Measurements from ENCODE around the gene NETO1. TPM values are rescaled to one million over a fixed set of nuclear protein-coding genes. Genes with fewer than 3 reads are reported as not detected.

The NETO1 gene
- total and polyA plus RNA-seq, 2 of the 13 experiments (the other 11 are each of a cell fraction or from before 2014, with no cell fraction given): not detected

DNA sequence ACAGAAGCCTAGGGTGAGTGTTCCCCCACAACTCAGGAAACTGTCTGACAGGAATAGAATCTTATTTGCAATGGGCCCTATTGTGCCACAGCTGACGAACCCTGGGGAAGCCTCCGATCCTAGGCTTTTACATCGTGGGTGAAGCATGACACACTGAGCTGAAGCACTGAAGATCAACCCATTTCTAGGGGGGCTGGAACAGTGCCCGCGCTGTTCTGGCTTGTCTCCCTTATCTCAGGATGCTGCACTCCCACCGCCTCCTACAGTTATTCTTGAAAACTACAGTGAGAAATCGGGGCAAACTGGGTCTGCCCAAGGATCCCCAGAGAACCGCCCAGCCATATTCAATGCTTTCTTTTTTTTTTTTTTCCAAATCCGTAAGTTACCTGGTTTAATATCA lies 41.1 kb downstream of the NETO1 start:
- in situ Hi-C loops (cut with HindIII; ENCODE audit: extremely low pct_ligation_motif_present, low pct_unique_long_range_greater_than_20kb): no loop called here
- TF ChIP-seq NR2F1 (CRISPR knock-in tag; IDR thresholded peaks at IDR 0.05): no peak
- no peak for TF ChIP-seq EED (CRISPR knock-in tag; IDR thresholded peaks at IDR 0.05)
- no peak for TF ChIP-seq ZNF362 (CRISPR knock-in tag; IDR thresholded peaks at IDR 0.05; ENCODE audit: borderline replicate concordance)
- TF ChIP-seq ZBTB25 (CRISPR knock-in tag; IDR thresholded peaks at IDR 0.05): no peak
- TF ChIP-seq ZBTB7B (CRISPR knock-in tag; IDR thresholded peaks at IDR 0.05): no peak
- TF ChIP-seq USF2 (IDR thresholded peaks at IDR 0.05; ENCODE audit: low read depth, low read length): no peak
- TF ChIP-seq USF2 (CRISPR knock-in tag; IDR thresholded peaks at IDR 0.05; ENCODE audit: borderline replicate concordance): no peak
- no peak for TF ChIP-seq PRDM10 (CRISPR knock-in tag; IDR thresholded peaks at IDR 0.05; ENCODE audit: low read depth)
- no peak for TF ChIP-seq SIN3A (IDR thresholded peaks at IDR 0.05; ENCODE audit: borderline replicate concordance, low read depth, low read length)

More for the DNA sequence above, 41.1 kb downstream of the NETO1 start:
- Histone ChIP-seq H3K4me1 (ENCODE audit: insufficient read depth, low read length) (no peaks in the 10 kb centered on the region), H2AFZ (ENCODE audit: low read length) (no peak overlapping the region), H3K27ac (ENCODE audit: extremely low read length, insufficient read depth, low read length) (no peak overlapping the region), H4K20me1 (ENCODE audit: insufficient read depth, low read length) (no peaks in the 10 kb centered on the region), H3K79me2 (ENCODE audit: insufficient read depth, low read length) (no peaks in the 10 kb centered on the region), H3K4me3 (replicated peaks in 1 of 3; ENCODE audit: insufficient read depth in 1 of 3, low read depth in 2 of 3, low read length in 3 of 3) (no peak overlapping the region), H3K9ac (ENCODE audit: insufficient read depth, low read depth, low read length) (no peak overlapping the region), H3K4me2 (ENCODE audit: low read depth, low read length) (no peak overlapping the region), H3K36me3 (replicated peaks in 1 of 2; ENCODE audit: control insufficient read depth in 1 of 2, insufficient read depth in 2 of 2, low read length in 2 of 2) (no peaks in the 10 kb centered on the region), H3K9me3 (ENCODE audit: low read length) (no peaks in the 10 kb centered on the region), H3K27me3 (ENCODE audit: control insufficient read depth in 1 of 2, insufficient read depth in 2 of 2, low read length in 2 of 2) (no peaks in the 10 kb centered on the region; a peak in 1 of 5 replicates)
- DNase-seq (ENCODE audit: low spot score) (no peak), FAIRE-seq (no peak), ATAC-seq (no peak)
- ChIA-PET CTCF (ENCODE audit: low intra/inter-chr PET ratio, low total read pairs) (no interaction called here), POLR2A (no interaction called here)
- intact Hi-C loops (cut with micrococcal nuclease; ENCODE audit: unreplicated experiment): no loop called here
- no TSS peak for BruUV-seq (replicated peaks)
- 14% methylated on average over 6 of the region's 9 CpGs for WGBS (ENCODE audit: low lambda C conversion rate)

Data from HepG2 (cell line).